Mesodermal cell (in vitro differentiated cells): ENCODE data around the gene IGFBP1.

Experiments used
- H3K27ac ChIP-seq: 2 replicates; pipeline ENCODE4 v1.7.0; 2013; ENCODE audit warnings: mild to moderate bottlenecking, low read depth, low read length, moderate library complexity; ENCODE audit not compliant: severe bottlenecking
- H3K36me3 ChIP-seq: 2 replicates; pipeline ENCODE4 v1.7.1; 2013; ENCODE audit warnings: mild to moderate bottlenecking, low read length, moderate library complexity; ENCODE audit not compliant: control insufficient read depth, insufficient read depth
- H3K4me1 ChIP-seq: one replicate; pipeline ENCODE4 v1.7.1; 2013; ENCODE audit warnings: mild to moderate bottlenecking, low read length; ENCODE audit not compliant: insufficient read depth, control insufficient read depth, poor library complexity, severe bottlenecking
- H3K4me3 ChIP-seq: 2 replicates; pipeline ENCODE4 v1.7.0; 2013; ENCODE audit warnings: low read length, control low read depth, mild to moderate bottlenecking; ENCODE audit not compliant: insufficient read depth, poor library complexity, severe bottlenecking; ENCODE audit errors: extremely low read depth
- H3K9me3 ChIP-seq: 2 replicates; pipeline ENCODE4 v1.7.1; 2013; ENCODE audit warnings: mild to moderate bottlenecking, low read length, moderate library complexity; ENCODE audit not compliant: control insufficient read depth
- WGBS, 2 experiments: methylation state at CpG; one replicate each; pipeline ENCODE4 v1.1.5; 2013; ENCODE audit warnings: missing lambda C conversion rate in 2 of 2; ENCODE audit not compliant: insufficient coverage in 2 of 2; 5-methylcytosine and 5-hydroxymethylcytosine counted together

IGFBP1 gene

GRCh38 chr7:45865594-45866410, 22.5 kb upstream of the IGFBP1 start:
- H3K27ac ChIP-seq = no peak overlapping the region
- no peak overlapping the region for H3K4me3 ChIP-seq
- H3K4me1 ChIP-seq = no peaks in the 10 kb centered on the region
- 82 to 88% methylated on average over 12 of the region's 13 CpGs for WGBS, 2 experiments
- H3K36me3 ChIP-seq = no peaks in the 10 kb centered on the region
- H3K9me3 ChIP-seq = no peaks in the 10 kb centered on the region

GRCh38 chr7:45867471-45867870, 20.8 kb upstream of the IGFBP1 start:
- no peaks in the 10 kb centered on the region for H3K4me1 ChIP-seq
- no peak overlapping the region for H3K27ac ChIP-seq
- no peaks in the 10 kb centered on the region for H3K9me3 ChIP-seq
- H3K4me3 ChIP-seq = no peak overlapping the region
- H3K36me3 ChIP-seq = no peaks in the 10 kb centered on the region
- 80 to 95% methylated on average over 2 of the region's 2 CpGs for WGBS, 2 experiments

- no peaks in the 10 kb centered on the region for H3K36me3 ChIP-seq
- WGBS, 2 experiments = 85% methylated on average over 2 of the region's 4 CpGs; no CpG with 5 or more reads in 1 of the 2 experiments
- H3K9me3 ChIP-seq = no peaks in the 10 kb centered on the region
- no peak overlapping the region for H3K27ac ChIP-seq
- peaks cover 2% of the 10 kb centered on the region for H3K4me1 ChIP-seq
- no peak overlapping the region for H3K4me3 ChIP-seq
Observed at GRCh38 chr7:45869426-45869825, 18.9 kb upstream of the IGFBP1 start.

- 60 to 69% methylated on average over 5 to 10 of the region's 10 CpGs for WGBS, 2 experiments
- no peaks in the 10 kb centered on the region for H3K36me3 ChIP-seq
Observed at GRCh38 chr7:45872116-45873034, 15.9 kb upstream of the IGFBP1 start.

GRCh38 chr7:45873035-45873354, 15.3 kb upstream of the IGFBP1 start, which contains the start of gene CCDC201:
Gene CCDC201, minus strand, starts transcription at chr7:45873082. Its CDS starts 75 bp downstream, at chr7:45873007.
- Histone ChIP-seq H3K36me3 (no peaks in the 10 kb centered on the region), H3K9me3 (no peaks in the 10 kb centered on the region), H3K4me3 (no peak within 1 kb of the TSS), H3K27ac (no peak within 1 kb of the TSS), H3K4me1 (peaks cover 4% of the 10 kb centered on the region)
- 89 to 96% methylated on average over 4 of the region's 7 CpGs for WGBS, 2 experiments

More at GRCh38 chr7:45872116-45873034, 15.9 kb upstream of the IGFBP1 start:
- Histone ChIP-seq H3K9me3 (no peaks in the 10 kb centered on the region), H3K4me1 (peaks cover 4% of the 10 kb centered on the region), H3K4me3 (no peak overlapping the region), H3K27ac (no peak overlapping the region)

- H3K27ac ChIP-seq = no peak overlapping the region
- peaks cover 4% of the 10 kb centered on the region for H3K9me3 ChIP-seq
- no peak overlapping the region for H3K4me3 ChIP-seq
- peaks cover 4% of the 10 kb centered on the region for H3K4me1 ChIP-seq
- no peaks in the 10 kb centered on the region for H3K36me3 ChIP-seq
- 81 to 87% methylated on average over 4 of the region's 6 CpGs for WGBS, 2 experiments
Observed at GRCh38 chr7:45873355-45873754, 14.9 kb upstream of the IGFBP1 start.

- H3K9me3 ChIP-seq = peaks cover 10% of the 10 kb centered on the region
- no peak overlapping the region for H3K27ac ChIP-seq
- WGBS, 2 experiments = 92 to 95% methylated on average over 8 of the region's 8 CpGs
- peaks cover 4% of the 10 kb centered on the region for H3K4me1 ChIP-seq
- H3K4me3 ChIP-seq = no peak overlapping the region
- no peaks in the 10 kb centered on the region for H3K36me3 ChIP-seq
Observed at GRCh38 chr7:45874408-45875131, 13.7 kb upstream of the IGFBP1 start.

- no peak overlapping the region for H3K4me3 ChIP-seq
- H3K36me3 ChIP-seq = no peaks in the 10 kb centered on the region
- peaks cover 4% of the 10 kb centered on the region for H3K4me1 ChIP-seq
- H3K9me3 ChIP-seq = peaks cover 10% of the 10 kb centered on the region
- WGBS, 2 experiments = 94 to 100% methylated on average over 2 of the region's 2 CpGs
- no peak overlapping the region for H3K27ac ChIP-seq
Observed at GRCh38 chr7:45876519-45876918, 11.8 kb upstream of the IGFBP1 start.

GRCh38 chr7:45878457-45879144, 9.7 kb upstream of the IGFBP1 start:
- H3K27ac ChIP-seq = no peak overlapping the region
- peaks cover 10% of the 10 kb centered on the region for H3K9me3 ChIP-seq
- H3K4me3 ChIP-seq = no peak overlapping the region
- 48 to 53% methylated on average over 3 of the region's 3 CpGs for WGBS, 2 experiments
- H3K36me3 ChIP-seq = no peaks in the 10 kb centered on the region
- peaks cover 4% of the 10 kb centered on the region for H3K4me1 ChIP-seq

- Histone ChIP-seq H3K4me1 (peaks cover 3% of the 10 kb centered on the region), H3K9me3 (peaks cover 10% of the 10 kb centered on the region), H3K4me3 (no peak overlapping the region), H3K36me3 (no peaks in the 10 kb centered on the region), H3K27ac (no peak overlapping the region)
- 86 to 92% methylated on average over 6 to 7 of the region's 7 CpGs for WGBS, 2 experiments
Observed at GRCh38 chr7:45880433-45880860, 7.8 kb upstream of the IGFBP1 start.
